DOHH2 (cell line): Measurements from ENCODE around the gene AGAP2.

Source experiments
- H3F3A ChIP-seq: fragments of 200-600 bp; sonication (generic), shearing (Covaris generic); 2 replicates; pipeline ENCODE4 v1.6.0; 2016; ENCODE audit warnings: antibody characterized with exemption, mild to moderate bottlenecking; ENCODE audit not compliant: control insufficient read depth, insufficient read depth
- H3K27ac ChIP-seq: fragments of 200-600 bp; sonication (generic); 2 replicates; pipeline ENCODE4 v1.5.1; 2014; ENCODE audit warnings: low read depth, mild to moderate bottlenecking, low read length, moderate library complexity
- H3K27me3 ChIP-seq: fragments of 200-600 bp; sonication (generic); 2 replicates; pipeline ENCODE4 v1.6.1; 2014; ENCODE audit warnings: mild to moderate bottlenecking, low read length, mixed read lengths; ENCODE audit not compliant: control insufficient read depth
- H3K36me3 ChIP-seq: fragments of 200-600 bp; sonication (generic); 2 replicates; pipeline ENCODE4 v1.6.1; 2014; ENCODE audit warnings: mild to moderate bottlenecking, low read length, moderate library complexity, mixed read lengths; ENCODE audit not compliant: control insufficient read depth
- H3K4me1 ChIP-seq: fragments of 200-600 bp; sonication (generic); 2 replicates; pipeline ENCODE4 v1.6.1; 2014; ENCODE audit warnings: mild to moderate bottlenecking, low read length, mixed read lengths; ENCODE audit not compliant: control insufficient read depth
- H3K4me2 ChIP-seq: fragments of 200-600 bp; sonication (generic); 2 replicates; pipeline ENCODE4 v1.6.0; 2014; ENCODE audit warnings: mild to moderate bottlenecking, low read length, moderate library complexity
- H3K4me3 ChIP-seq: fragments of 200-600 bp; sonication (generic); 2 replicates; pipeline ENCODE4 v1.5.1; 2014; ENCODE audit warnings: mild to moderate bottlenecking, low read length, mixed read lengths
- H3K79me2 ChIP-seq: fragments of 200-600 bp; sonication (generic); 2 replicates; pipeline ENCODE4 v1.6.1; 2014; ENCODE audit warnings: mild to moderate bottlenecking, low read length, mixed read lengths; ENCODE audit not compliant: control insufficient read depth
- H3K9me2 ChIP-seq: fragments of 200-600 bp; sonication (generic); replicated peaks from 2 replicates; pipeline ENCODE4 v1.6.1; 2014; ENCODE audit warnings: mild to moderate bottlenecking, low read length, mixed read lengths; ENCODE audit not compliant: control insufficient read depth
- H3K9me3 ChIP-seq: fragments of 200-600 bp; sonication (generic); 2 replicates; pipeline ENCODE4 v1.6.1; 2014; ENCODE audit warnings: antibody characterized with exemption, low read length, mixed read lengths; ENCODE audit not compliant: control insufficient read depth, insufficient read depth
- H4K20me1 ChIP-seq: fragments of 200-600 bp; sonication (generic); 2 replicates; pipeline ENCODE4 v1.6.0; 2014; ENCODE audit warnings: low read depth, mild to moderate bottlenecking, antibody characterized with exemption, low read length, moderate library complexity; ENCODE audit not compliant: control insufficient read depth, insufficient read depth
- CTCF ChIP-seq: fragments of 200-600 bp; sonication (generic); IDR thresholded peaks from one replicate; pipeline ENCODE4 v1.5.1; 2014; ENCODE audit warnings: antibody characterized with exemption, mild to moderate bottlenecking, low read depth, low read length; ENCODE audit not compliant: poor library complexity, severe bottlenecking
- EZH2phosphoT487 ChIP-seq: fragments of 200-600 bp; sonication (generic); IDR thresholded peaks from 2 replicates; pipeline ENCODE4 v1.6.1; 2017; ENCODE audit warnings: borderline replicate concordance, mild to moderate bottlenecking, antibody characterized with exemption, low read length, moderate library complexity, mixed read lengths

Gene AGAP2

GRCh38 chr12:57697076-57697475 is 41.5 kb downstream of the AGAP2 start:
- Histone ChIP-seq H3K27ac (no peak overlapping the region), H3K27me3 (no peaks in the 10 kb centered on the region), H3K9me2 (no peaks in the 10 kb centered on the region), H3K4me1 (peaks cover 11% of the 10 kb centered on the region), H4K20me1 (no peaks in the 10 kb centered on the region), H3K4me3 (no peak overlapping the region), H3K79me2 (peaks cover 12% of the 10 kb centered on the region), H3F3A (no peaks in the 10 kb centered on the region), H3K4me2 (no peak overlapping the region), H3K9me3 (no peaks in the 10 kb centered on the region), H3K36me3 (peaks cover 29% of the 10 kb centered on the region)
- no peak for TF ChIP-seq EZH2phosphoT487
- no peak for TF ChIP-seq CTCF

GRCh38 chr12:57695770-57696432 is 42.6 kb downstream of the AGAP2 start:
- no peaks in the 10 kb centered on the region for H3K9me2 ChIP-seq
- H3K27me3 ChIP-seq = no peaks in the 10 kb centered on the region
- no peak overlapping the region for H3K4me2 ChIP-seq
- TF ChIP-seq EZH2phosphoT487 = no peak
- TF ChIP-seq CTCF = no peak
- H3K4me1 ChIP-seq = peaks cover 11% of the 10 kb centered on the region
- H3K36me3 ChIP-seq = peaks cover 28% of the 10 kb centered on the region
- no peaks in the 10 kb centered on the region for H4K20me1 ChIP-seq
- H3K27ac ChIP-seq = no peak overlapping the region
- peaks cover 12% of the 10 kb centered on the region for H3K79me2 ChIP-seq
- H3K4me3 ChIP-seq = no peak overlapping the region
- H3F3A ChIP-seq = no peaks in the 10 kb centered on the region
- no peaks in the 10 kb centered on the region for H3K9me3 ChIP-seq

- Histone ChIP-seq H3K9me2 (no peaks in the 10 kb centered on the region), H3K27me3 (no peaks in the 10 kb centered on the region), H3K9me3 (no peaks in the 10 kb centered on the region), H3K4me3 (peak overlapping the region; percentile 94), H4K20me1 (no peaks in the 10 kb centered on the region), H3K4me2 (peak overlapping the region; percentile 87), H3K36me3 (peaks cover 28% of the 10 kb centered on the region), H3K79me2 (peaks cover 12% of the 10 kb centered on the region), H3F3A (no peaks in the 10 kb centered on the region), H3K4me1 (peaks cover 11% of the 10 kb centered on the region), H3K27ac (peak overlapping the region; percentile 36)
- TF ChIP-seq EZH2phosphoT487 = no peak
- no peak for TF ChIP-seq CTCF
Observed at GRCh38 chr12:57694459-57695019, 44.0 kb downstream of the AGAP2 start.
